COLO668 (cell line): ENCODE data around the gene PHRF1.

Source experiments
- DNase-seq: peaks from one replicate; lab custom pipeline; 2025; ENCODE audit not compliant: unreplicated experiment; lab: John Stamatoyannopoulos, UW

Gene PHRF1

DNA sequence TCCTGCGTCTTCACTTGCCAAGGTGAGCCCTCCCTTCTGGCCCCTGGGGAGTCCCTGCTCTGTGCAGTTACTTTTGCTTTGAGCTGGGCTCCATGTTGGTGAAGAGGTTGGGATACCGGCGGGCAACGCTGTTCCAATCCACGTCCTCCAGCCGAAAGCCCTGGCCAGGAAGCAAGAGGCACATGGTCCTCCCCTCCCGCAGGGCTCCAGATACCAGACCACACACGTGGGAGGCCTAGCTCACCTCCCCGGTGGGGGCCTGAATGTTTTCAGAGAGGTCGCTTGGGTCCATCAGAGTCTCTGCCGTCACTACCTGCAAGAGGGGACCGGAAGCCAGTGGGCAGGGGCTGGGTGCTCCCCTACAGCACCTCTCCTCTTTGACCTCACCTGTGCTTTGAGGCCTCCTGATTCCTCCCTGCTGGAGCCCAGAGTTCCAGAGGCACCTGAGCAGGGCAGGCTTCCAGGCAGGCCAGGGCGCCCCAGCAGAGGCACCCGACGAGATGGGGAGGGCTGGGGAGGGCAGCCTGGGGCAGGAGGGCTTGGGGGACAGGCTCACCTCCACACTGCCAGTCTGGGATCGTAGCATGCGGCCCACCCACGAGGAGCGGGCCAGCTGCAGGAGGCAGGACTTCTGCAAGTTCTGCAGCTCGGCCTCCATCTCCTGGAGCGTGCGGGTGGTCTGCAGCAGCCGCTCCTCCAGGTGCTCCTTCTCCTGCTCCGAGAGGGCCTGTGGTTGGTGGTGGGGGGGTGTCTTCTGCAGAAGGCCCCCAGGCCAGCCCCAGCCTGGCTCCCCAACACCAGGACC is 18.7 kb upstream of the PHRF1 start:
- DNase-seq, result no peak

GRCh38 chr11:558503-558902 is 17.8 kb upstream of the PHRF1 start:
- DNase-seq, result no peak

DNA sequence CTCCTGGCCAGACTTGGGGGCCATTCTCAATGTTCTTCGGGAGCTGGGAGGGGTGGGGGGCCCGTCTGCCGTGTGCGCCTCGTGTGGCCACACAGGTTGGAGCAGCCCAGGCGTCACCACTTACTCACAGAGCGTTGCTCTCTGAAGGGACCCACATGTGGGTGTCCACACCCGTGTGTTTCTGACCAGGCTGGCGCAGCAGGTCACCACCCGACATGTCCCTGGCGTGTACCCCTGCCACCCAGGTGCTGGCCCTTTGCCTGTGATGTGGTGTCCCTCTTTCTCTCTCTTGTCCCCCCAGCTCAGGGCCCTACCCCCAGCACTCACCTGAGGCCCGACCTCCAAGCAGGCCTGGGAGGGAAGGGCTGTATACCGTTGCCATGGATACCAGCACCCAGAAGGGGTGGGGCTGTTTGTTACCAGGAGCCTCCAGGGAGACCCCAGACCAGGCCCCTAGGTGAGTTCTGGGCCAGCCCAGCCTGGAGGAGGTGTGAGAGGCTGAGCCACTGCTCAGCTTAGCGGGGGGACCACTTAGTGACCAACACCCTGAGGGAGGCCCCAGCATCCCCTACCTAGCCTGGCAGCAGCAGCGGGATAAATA is 17.1 kb upstream of the PHRF1 start:
- no peak for DNase-seq

GRCh38 chr11:559712-560304 is 16.5 kb upstream of the PHRF1 start:
- DNase-seq, result no peak

GRCh38 chr11:560305-561147 is 15.7 kb upstream of the PHRF1 start, which contains the start of the genes LMNTD2 and RASSF7:
LMNTD2 (minus strand) TSS chr11:560738; CDS start chr11:560716, 22 bp downstream.
RASSF7 (plus strand) TSS chr11:560970; CDS start chr11:561769, 799 bp downstream.
- DNase-seq, result peak; percentile 87

DNA sequence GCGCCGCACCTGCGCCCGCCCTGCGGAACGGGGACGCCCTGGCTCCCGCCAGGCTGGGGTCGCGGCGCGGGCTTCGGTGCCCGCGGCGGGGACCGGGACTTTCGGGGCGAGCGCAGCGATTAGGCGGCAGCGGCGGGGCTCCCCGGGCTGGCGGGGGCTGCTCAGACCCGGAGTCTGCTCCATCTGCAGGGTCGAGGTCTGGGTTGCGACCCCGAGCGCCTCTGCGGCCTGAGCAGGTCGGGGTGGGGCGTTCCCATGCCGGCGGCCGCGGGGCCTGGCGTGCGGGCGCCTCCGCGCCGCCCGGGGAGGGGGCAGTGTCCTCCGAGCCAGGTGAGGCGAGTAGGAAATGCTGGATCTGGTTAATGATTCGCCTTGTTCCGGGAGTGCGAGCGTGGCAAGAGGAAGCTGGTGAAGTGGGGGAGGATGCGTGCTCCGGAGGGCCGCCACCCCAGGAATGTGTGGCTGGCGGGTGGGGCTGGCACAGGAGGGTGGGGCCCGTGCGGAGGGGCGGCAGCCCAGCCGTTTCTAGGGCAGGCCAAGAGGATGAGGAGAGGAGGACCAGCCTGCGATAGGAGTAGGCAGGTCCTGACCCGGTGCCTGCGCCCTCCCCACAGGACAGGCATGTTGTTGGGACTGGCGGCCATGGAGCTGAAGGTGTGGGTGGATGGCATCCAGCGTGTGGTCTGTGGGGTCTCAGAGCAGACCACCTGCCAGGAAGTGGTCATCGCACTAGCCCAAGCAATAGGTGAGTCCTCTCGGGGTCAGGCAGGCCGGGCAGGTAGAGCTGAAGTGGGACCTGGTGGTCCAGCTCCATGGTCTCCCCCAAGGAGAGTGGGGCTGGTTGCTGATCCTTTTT is 14.9 kb upstream of the PHRF1 start:
- DNase-seq, result peak; percentile 59

DNA sequence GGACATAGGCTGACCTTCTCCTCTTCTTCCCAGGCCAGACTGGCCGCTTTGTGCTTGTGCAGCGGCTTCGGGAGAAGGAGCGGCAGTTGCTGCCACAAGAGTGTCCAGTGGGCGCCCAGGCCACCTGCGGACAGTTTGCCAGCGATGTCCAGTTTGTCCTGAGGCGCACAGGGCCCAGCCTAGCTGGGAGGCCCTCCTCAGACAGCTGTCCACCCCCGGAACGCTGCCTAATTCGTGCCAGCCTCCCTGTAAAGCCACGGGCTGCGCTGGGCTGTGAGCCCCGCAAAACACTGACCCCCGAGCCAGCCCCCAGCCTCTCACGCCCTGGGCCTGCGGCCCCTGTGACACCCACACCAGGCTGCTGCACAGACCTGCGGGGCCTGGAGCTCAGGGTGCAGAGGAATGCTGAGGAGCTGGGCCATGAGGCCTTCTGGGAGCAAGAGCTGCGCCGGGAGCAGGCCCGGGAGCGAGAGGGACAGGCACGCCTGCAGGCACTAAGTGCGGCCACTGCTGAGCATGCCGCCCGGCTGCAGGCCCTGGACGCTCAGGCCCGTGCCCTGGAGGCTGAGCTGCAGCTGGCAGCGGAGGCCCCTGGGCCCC is 14.1 kb upstream of the PHRF1 start:
- DNase-seq, result no peak

GRCh38 chr11:563066-563811 is 13.0 kb upstream of the PHRF1 start:
- no peak for DNase-seq

DNA sequence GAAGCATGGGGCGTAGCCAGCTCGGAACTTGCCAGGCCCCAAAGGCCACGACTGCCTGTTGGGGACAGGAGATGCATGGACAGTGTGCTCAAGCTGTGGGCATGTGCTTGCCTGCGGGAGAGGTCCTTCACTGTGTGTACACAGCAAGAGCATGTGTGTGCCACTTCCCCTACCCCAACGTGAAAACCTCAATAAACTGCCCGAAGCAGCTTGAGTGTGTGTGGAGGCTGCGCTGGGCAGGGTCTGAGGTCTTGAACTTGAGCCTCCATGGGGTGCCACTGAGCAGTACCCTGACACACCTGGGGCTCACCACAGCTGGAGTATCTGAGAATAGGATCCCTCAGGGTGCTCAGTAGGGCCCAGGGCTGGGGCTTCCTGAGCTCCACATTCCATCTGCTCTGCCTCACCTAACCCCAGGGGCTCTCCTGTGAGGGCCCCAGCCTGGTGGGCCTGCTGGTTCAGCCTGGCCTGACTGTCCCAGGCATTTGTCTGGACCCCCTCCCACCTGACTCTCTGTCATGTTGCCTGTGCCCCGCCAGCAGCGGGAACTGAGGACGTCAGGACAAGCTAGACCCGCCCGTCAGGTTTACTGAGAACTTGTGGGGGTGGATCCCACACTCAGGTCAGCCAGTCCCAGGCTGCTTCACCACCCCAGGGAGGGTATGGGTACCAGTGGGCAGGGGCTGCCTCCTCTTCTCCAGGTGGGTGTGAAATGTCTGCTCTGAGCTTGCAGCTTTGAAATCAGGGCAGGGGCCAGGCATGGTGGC is 12.3 kb upstream of the PHRF1 start:
- DNase-seq, result no peak

DNA sequence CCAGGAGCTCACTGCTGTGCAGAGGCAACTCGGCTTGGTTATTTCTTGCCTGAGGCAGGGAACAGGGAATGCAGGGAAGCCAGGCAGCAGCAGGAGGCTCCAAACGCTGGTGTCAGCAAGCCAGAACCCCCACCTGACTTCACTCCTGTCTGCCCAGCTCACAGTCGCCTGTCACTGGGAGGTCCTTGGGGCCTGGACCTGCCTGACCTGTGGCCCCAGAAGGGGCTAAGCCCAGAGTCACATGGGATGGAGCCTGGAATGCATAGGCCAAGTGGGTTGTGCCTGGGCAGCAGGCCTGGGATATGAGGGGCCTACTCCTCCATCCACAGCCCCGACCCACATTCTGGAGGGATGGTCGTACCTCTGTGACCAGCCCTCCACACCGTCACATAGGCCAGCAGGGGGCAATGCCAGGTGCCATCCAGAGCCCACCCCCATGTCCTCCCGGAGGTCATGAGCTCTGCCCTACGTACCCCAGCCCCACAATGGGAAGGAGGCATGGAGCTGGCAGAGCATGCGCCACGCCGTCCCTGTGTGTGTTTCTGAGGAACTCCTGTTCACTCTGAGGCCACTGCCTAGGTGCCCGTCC is 10.3 kb upstream of the PHRF1 start:
- no peak for DNase-seq

GRCh38 chr11:567011-567628 is 9.2 kb upstream of the PHRF1 start:
- peak; percentile 7 for DNase-seq

GRCh38 chr11:567629-568292 is 8.5 kb upstream of the PHRF1 start:
- DNase-seq, result no peak

GRCh38 chr11:568306-569157 is 7.7 kb upstream of the PHRF1 start:
- DNase-seq, result peak; percentile 86

- DNase-seq, result no peak
Observed at GRCh38 chr11:569158-569885, 6.9 kb upstream of the PHRF1 start.

- no peak for DNase-seq
Observed at GRCh38 chr11:571802-572185, 4.5 kb upstream of the PHRF1 start.
